K562 (cell line): Measurements from ENCODE around the gene HPCAL1.

Experiments
- CXXC5 ChIP-seq: fragments of 250-450 bp; sonication (Bioruptor Pico); IDR thresholded peaks from 2 replicates; pipeline ENCODE4 v1.8.0; 2022; ENCODE audit warnings: inconsistent platforms, mild to moderate bottlenecking, moderate library complexity
- EP300 ChIP-seq: IDR thresholded peaks from 2 replicates; pipeline ENCODE4 v1.6.1; 2012; ENCODE audit warnings: low read length, improper control_type of control experiment
- EZH2 ChIP-seq: IDR thresholded peaks from 2 replicates; pipeline ENCODE4 v1.6.1; 2012; ENCODE audit warnings: low read depth, mild to moderate bottlenecking, inconsistent platforms, low read length, borderline replicate concordance
- MAX ChIP-seq: sonication (generic); formaldehyde crosslinking; IDR thresholded peaks from 2 replicates; pipeline ENCODE4 v1.9.0; 2022; ENCODE audit warnings: mild to moderate bottlenecking, missing genetic modification reagents
- MAZ ChIP-seq, 2 experiments: fragments of 450-650 bp in 1 of 2; sonication (generic) in 1 of 2; formaldehyde crosslinking; IDR thresholded peaks in 1 of 2; conservative IDR thresholded peaks in 1 of 2; 2 replicates each; pipeline versions ENCODE4 v1.4.0 to v1.5.0; 2020; ENCODE audit warnings: mild to moderate bottlenecking in 1 of 2, missing genetic modification reagents in 1 of 2
- NFRKB ChIP-seq: fragments of 450-650 bp; IDR thresholded peaks from 2 replicates; pipeline ENCODE4 v1.6.1; 2016; ENCODE audit warnings: low read depth
- POLR2A ChIP-seq: fragments of 450-650 bp; conservative IDR thresholded peaks from 2 replicates; pipeline ENCODE4 v1.6.1; 2016
- POLR2AphosphoS5 ChIP-seq: IDR thresholded peaks from 2 replicates; pipeline ENCODE4 v1.6.1; 2011; ENCODE audit warnings: mild to moderate bottlenecking, low read depth, low read length, moderate library complexity; ENCODE audit not compliant: control insufficient read depth, insufficient read depth
- RBM25 ChIP-seq: fragments of 200-400 bp; formaldehyde crosslinking; IDR thresholded peaks from 2 replicates; pipeline ENCODE4 v1.6.1; 2018; ENCODE audit warnings: low read length, low read depth, moderate library complexity; ENCODE audit not compliant: severe bottlenecking
- RBM34 ChIP-seq: fragments of 200-400 bp; formaldehyde crosslinking; IDR thresholded peaks from 2 replicates; pipeline ENCODE4 v1.6.1; 2018; ENCODE audit warnings: low read length, borderline replicate concordance; ENCODE audit not compliant: insufficient read depth
- ZNF146 ChIP-seq: IDR thresholded peaks from one replicate; pipeline ENCODE4 v1.6.1; 2018; ENCODE audit warnings: missing compliant biosample characterization; ENCODE audit not compliant: unreplicated experiment
- ZNF274 ChIP-seq: IDR thresholded peaks from 2 replicates; pipeline ENCODE4 v1.6.1; 2011; ENCODE audit warnings: low read depth, mild to moderate bottlenecking, low read length, moderate library complexity, borderline replicate concordance
- TF ChIP-seq, protein P1 (sequence below), 3 experiments: IDR thresholded peaks in 2 of 3; conservative IDR thresholded peaks in 1 of 3; 2 replicates each; pipeline ENCODE4 v1.5.1; 2011 to 2012; ENCODE audit warnings: low read length in 3 of 3, mild to moderate bottlenecking in 3 of 3, control low read depth in 2 of 3, improper control_type of control experiment in 1 of 3, inconsistent platforms in 1 of 3, low read depth in 1 of 3, mixed read lengths in 1 of 3, moderate library complexity in 1 of 3; ENCODE audit not compliant: insufficient read depth in 2 of 3

DNA sequence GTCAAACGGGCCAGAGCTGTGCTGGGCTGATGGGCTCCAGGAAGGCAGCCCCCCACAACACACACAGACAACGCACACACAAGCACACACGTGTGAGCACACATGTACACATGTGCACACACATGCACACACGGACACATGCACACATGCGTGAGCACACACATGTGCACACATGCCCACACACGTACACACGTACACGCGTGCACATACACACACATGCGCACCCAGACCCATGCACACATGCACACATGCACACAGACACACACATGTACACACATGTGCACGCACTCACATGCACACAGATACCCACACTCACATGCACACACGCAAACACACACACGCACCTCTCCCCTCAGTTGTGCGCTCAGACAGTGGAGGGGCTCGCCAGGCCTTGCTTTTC is 31.2 kb upstream of the HPCAL1 start:
- no peak for TF ChIP-seq EP300
- TF ChIP-seq RBM25 = no peak
- no peak for TF ChIP-seq POLR2AphosphoS5
- TF ChIP-seq RBM34 = no peak
- TF ChIP-seq CXXC5 = no peak
- no peak for TF ChIP-seq MAZ (CRISPR knock-in tag; conservative IDR thresholded peaks at IDR 0.05 in 1 of 2, IDR thresholded peaks at IDR 0.05 in 1 of 2)
- TF ChIP-seq, protein P1, sequence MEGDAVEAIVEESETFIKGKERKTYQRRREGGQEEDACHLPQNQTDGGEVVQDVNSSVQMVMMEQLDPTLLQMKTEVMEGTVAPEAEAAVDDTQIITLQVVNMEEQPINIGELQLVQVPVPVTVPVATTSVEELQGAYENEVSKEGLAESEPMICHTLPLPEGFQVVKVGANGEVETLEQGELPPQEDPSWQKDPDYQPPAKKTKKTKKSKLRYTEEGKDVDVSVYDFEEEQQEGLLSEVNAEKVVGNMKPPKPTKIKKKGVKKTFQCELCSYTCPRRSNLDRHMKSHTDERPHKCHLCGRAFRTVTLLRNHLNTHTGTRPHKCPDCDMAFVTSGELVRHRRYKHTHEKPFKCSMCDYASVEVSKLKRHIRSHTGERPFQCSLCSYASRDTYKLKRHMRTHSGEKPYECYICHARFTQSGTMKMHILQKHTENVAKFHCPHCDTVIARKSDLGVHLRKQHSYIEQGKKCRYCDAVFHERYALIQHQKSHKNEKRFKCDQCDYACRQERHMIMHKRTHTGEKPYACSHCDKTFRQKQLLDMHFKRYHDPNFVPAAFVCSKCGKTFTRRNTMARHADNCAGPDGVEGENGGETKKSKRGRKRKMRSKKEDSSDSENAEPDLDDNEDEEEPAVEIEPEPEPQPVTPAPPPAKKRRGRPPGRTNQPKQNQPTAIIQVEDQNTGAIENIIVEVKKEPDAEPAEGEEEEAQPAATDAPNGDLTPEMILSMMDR (IDR thresholded peaks at IDR 0.05 in 2 of 3, conservative IDR thresholded peaks at IDR 0.05 in 1 of 3; ENCODE audit: insufficient read depth in 2 of 3, low read depth in 1 of 3, low read length in 3 of 3) = no peak
- TF ChIP-seq NFRKB = peak; percentile 70; the same call in 1 of the 2 replicates
- TF ChIP-seq EZH2 = no peak
- peak; percentile 68 for TF ChIP-seq MAX
- TF ChIP-seq ZNF274 = no peak
- no peak for TF ChIP-seq POLR2A
- peak; percentile 9 for TF ChIP-seq ZNF146 (CRISPR knock-in tag)
